HepG2 (cell line): ENCODE data around the gene KATNA1. TPM values are rescaled to one million over a fixed set of nuclear protein-coding genes. Genes with fewer than 3 reads are reported as not detected.

ENCODE experiments used
- ATRX ChIP-seq: sonication (generic); formaldehyde crosslinking; IDR thresholded peaks from 2 replicates; pipeline ENCODE4 v1.4.0; 2020; ENCODE audit warnings: missing genetic modification reagents, borderline replicate concordance
- DR1 ChIP-seq: sonication (generic); formaldehyde crosslinking; IDR thresholded peaks from 2 replicates; pipeline ENCODE4 v1.8.0; 2021; ENCODE audit warnings: mild to moderate bottlenecking, missing genetic modification reagents, inconsistent platforms
- DRAP1 ChIP-seq: IDR thresholded peaks from 2 replicates; pipeline ENCODE4 v1.6.1; 2016; ENCODE audit warnings: missing genetic modification reagents, missing compliant biosample characterization
- EP300 ChIP-seq, 3 experiments: sonication (generic) in 1 of 3; formaldehyde crosslinking in 1 of 3; IDR thresholded peaks; 2 replicates each; pipeline versions ENCODE4 v1.5.1 to v1.6.1; 2011 to 2020; ENCODE audit warnings: low read depth in 2 of 3, low read length in 2 of 3, borderline replicate concordance in 1 of 3, improper control_type of control experiment in 1 of 3, mild to moderate bottlenecking in 1 of 3, missing genetic modification reagents in 1 of 3, moderate library complexity in 1 of 3
- FOSL2 ChIP-seq: sonication (generic); formaldehyde crosslinking; IDR thresholded peaks from 2 replicates; pipeline ENCODE4 v1.4.0; 2020; ENCODE audit warnings: missing genetic modification reagents
- HDAC6 ChIP-seq: fragments of 200-600 bp; sonication (generic); IDR thresholded peaks from 2 replicates; pipeline ENCODE4 v1.7.0; 2017; ENCODE audit warnings: mild to moderate bottlenecking, antibody characterized with exemption, low read length, low read depth
- MXI1 ChIP-seq: IDR thresholded peaks from 3 replicates; pipeline ENCODE4 v1.6.1; 2012; ENCODE audit warnings: low read depth, low read length, inconsistent platforms, borderline replicate concordance
- POLR2AphosphoS2 ChIP-seq: IDR thresholded peaks from 2 replicates; pipeline ENCODE4 v1.6.1; 2011; ENCODE audit warnings: low read depth, low read length, improper control_type of control experiment
- TBL1XR1 ChIP-seq: fragments of 150-350 bp; IDR thresholded peaks from 2 replicates; pipeline ENCODE4 v1.6.1; 2014; ENCODE audit warnings: borderline replicate concordance, low read length; ENCODE audit not compliant: partially characterized antibody
- TGIF2 ChIP-seq: IDR thresholded peaks from 2 replicates; pipeline ENCODE4 v1.6.1; 2016; ENCODE audit warnings: control low read depth, missing compliant biosample characterization
- ZBTB37 ChIP-seq: sonication (generic); formaldehyde crosslinking; IDR thresholded peaks from 2 replicates; pipeline ENCODE4 v1.4.0; 2020; ENCODE audit warnings: mild to moderate bottlenecking, missing genetic modification reagents
- ZFP90 ChIP-seq: sonication (generic); formaldehyde crosslinking; IDR thresholded peaks from 2 replicates; pipeline ENCODE4 v1.8.0; 2022; ENCODE audit warnings: missing genetic modification reagents, mild to moderate bottlenecking, inconsistent platforms, borderline replicate concordance
- ZNF484 ChIP-seq: sonication (generic); formaldehyde crosslinking; IDR thresholded peaks from 2 replicates; pipeline ENCODE4 v1.5.1; 2020; ENCODE audit warnings: mild to moderate bottlenecking, low read depth, missing genetic modification reagents, borderline replicate concordance
- ZNF558 ChIP-seq: sonication (generic); formaldehyde crosslinking; IDR thresholded peaks from 2 replicates; pipeline ENCODE4 v1.9.0; 2022; ENCODE audit warnings: mild to moderate bottlenecking, missing genetic modification reagents, borderline replicate concordance
- ZNF567 ChIP-seq: sonication (generic); formaldehyde crosslinking; IDR thresholded peaks from 2 replicates; pipeline ENCODE4 v1.8.1; 2023; ENCODE audit warnings: mild to moderate bottlenecking, missing genetic modification reagents, borderline replicate concordance
- polyA plus RNA-seq, 8 experiments: library from polyadenylated mRNA; depleted of rRNA in 3 of 8; stranded (reverse) in 7 of 8; unstranded in 1 of 8; fragments of >200 nt; fragmentation: Illumina TruSeq in 4 of 8; extraction: Trizol in 4 of 8; gene quantifications; 2 replicates each; pipeline versions ENCODE4 v1.2.1 to v1.2.3, GENCODE V29; 2011 to 2016; ENCODE audit warnings: low read depth in 4 of 8, missing spikeins in 1 of 8, mixed read lengths in 1 of 8; ENCODE audit not compliant: insufficient read depth in 1 of 8
- total RNA-seq, 5 experiments: library from RNA; depleted of rRNA; stranded (reverse); fragments of >200 nt; fragmentation: Illumina TruSeq; extraction: Trizol; gene quantifications; 2 replicates each; pipeline ENCODE4 v1.2.3, GENCODE V29; 2016; ENCODE audit warnings: low read depth in 1 of 5
- TF ChIP-seq, protein P1 (sequence below): IDR thresholded peaks from 2 replicates; pipeline ENCODE4 v1.6.1; 2016; ENCODE audit warnings: mild to moderate bottlenecking
- TF ChIP-seq, protein P2 (sequence below), 2 experiments: sonication (generic) in 1 of 2; formaldehyde crosslinking in 1 of 2; IDR thresholded peaks; 2 replicates each; pipeline versions ENCODE4 v1.4.0 to v1.6.1; 2016 to 2020; ENCODE audit warnings: borderline replicate concordance in 1 of 2, low read depth in 1 of 2, mild to moderate bottlenecking in 1 of 2, missing genetic modification reagents in 1 of 2
- TF ChIP-seq, protein P3 (sequence below): sonication (generic); formaldehyde crosslinking; IDR thresholded peaks from 2 replicates; pipeline ENCODE4 v1.9.0; 2021; ENCODE audit warnings: missing genetic modification reagents, mild to moderate bottlenecking, borderline replicate concordance

Gene KATNA1
- total and polyA plus RNA-seq, 2 of the 13 experiments (the other 11 are each of a cell fraction or from before 2014, with no cell fraction given) = 14.8 to 25.3 TPM

DNA sequence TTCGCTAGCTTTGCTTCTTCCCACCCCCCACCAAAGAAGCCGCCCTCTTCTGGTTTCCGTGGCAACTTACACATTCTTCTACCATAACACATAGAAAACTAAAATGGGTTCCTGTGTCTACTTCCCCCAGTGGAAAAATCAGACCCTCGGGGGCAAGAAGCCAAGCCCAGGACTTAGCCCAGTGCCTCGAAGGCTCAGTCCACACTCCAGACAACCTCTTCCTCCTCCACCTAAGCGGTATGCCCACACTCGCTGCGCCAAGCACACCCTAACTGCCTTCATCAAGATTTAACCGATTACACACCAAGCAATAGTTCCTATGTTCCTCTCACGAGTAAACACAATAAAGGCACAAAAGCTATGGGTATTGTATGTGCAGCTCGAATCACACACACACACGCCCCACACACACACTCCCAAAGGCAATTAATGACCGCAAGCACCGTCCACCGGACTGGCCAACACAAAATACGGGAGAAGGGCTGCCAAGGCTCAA lies 103.2 kb downstream of the KATNA1 start (continued):
- TF ChIP-seq EP300 (IDR thresholded peaks at IDR 0.05; ENCODE audit: low read depth in 2 of 2, low read length in 2 of 2) (0 out of 4 replicates have a peak, but pooled peaks of 1 of the 2 experiments have one; percentile 9), EP300 (CRISPR knock-in tag; IDR thresholded peaks at IDR 0.05; ENCODE audit: borderline replicate concordance) (no peak), ZNF484 (CRISPR knock-in tag) (peak; percentile 73; the same call in 1 of the 2 replicates), ATRX (no peak), DR1 (CRISPR knock-in tag) (0 out of 2 replicates have a peak, but pooled peaks have one; percentile 3), DRAP1 (no peak), FOSL2 (CRISPR knock-in tag) (no peak), ZFP90 (0 out of 2 replicates have a peak, but pooled peaks have one; percentile 30), TGIF2 (CRISPR knock-in tag) (no peak; the same call in 1 of the 2 replicates), MXI1 (peak; percentile 47; the same call in 1 of the 3 replicates), HDAC6 (0 out of 2 replicates have a peak, but pooled peaks have one; percentile 53), ZNF558 (CRISPR knock-in tag) (no peak; the same call in 1 of the 2 replicates), ZNF567 (0 out of 2 replicates have a peak, but pooled peaks have one; percentile 3), ZBTB37 (CRISPR knock-in tag) (no peak), TBL1XR1 (no peak), POLR2AphosphoS2 (0 out of 2 replicates have a peak, but pooled peaks have one; percentile 60)
- TF ChIP-seq, protein P1, sequence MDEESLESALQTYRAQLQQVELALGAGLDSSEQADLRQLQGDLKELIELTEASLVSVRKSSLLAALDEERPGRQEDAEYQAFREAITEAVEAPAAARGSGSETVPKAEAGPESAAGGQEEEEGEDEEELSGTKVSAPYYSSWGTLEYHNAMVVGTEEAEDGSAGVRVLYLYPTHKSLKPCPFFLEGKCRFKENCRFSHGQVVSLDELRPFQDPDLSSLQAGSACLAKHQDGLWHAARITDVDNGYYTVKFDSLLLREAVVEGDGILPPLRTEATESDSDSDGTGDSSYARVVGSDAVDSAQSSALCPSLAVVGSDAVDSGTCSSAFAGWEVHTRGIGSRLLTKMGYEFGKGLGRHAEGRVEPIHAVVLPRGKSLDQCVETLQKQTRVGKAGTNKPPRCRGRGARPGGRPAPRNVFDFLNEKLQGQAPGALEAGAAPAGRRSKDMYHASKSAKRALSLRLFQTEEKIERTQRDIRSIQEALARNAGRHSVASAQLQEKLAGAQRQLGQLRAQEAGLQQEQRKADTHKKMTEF (CRISPR knock-in tag) = no peak
- TF ChIP-seq, protein P2, sequence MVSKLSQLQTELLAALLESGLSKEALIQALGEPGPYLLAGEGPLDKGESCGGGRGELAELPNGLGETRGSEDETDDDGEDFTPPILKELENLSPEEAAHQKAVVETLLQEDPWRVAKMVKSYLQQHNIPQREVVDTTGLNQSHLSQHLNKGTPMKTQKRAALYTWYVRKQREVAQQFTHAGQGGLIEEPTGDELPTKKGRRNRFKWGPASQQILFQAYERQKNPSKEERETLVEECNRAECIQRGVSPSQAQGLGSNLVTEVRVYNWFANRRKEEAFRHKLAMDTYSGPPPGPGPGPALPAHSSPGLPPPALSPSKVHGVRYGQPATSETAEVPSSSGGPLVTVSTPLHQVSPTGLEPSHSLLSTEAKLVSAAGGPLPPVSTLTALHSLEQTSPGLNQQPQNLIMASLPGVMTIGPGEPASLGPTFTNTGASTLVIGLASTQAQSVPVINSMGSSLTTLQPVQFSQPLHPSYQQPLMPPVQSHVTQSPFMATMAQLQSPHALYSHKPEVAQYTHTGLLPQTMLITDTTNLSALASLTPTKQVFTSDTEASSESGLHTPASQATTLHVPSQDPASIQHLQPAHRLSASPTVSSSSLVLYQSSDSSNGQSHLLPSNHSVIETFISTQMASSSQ (IDR thresholded peaks at IDR 0.05; ENCODE audit: low read depth) = no peak
- TF ChIP-seq, protein P2 (CRISPR knock-in tag; IDR thresholded peaks at IDR 0.05; ENCODE audit: borderline replicate concordance) = no peak
- TF ChIP-seq, protein P3, sequence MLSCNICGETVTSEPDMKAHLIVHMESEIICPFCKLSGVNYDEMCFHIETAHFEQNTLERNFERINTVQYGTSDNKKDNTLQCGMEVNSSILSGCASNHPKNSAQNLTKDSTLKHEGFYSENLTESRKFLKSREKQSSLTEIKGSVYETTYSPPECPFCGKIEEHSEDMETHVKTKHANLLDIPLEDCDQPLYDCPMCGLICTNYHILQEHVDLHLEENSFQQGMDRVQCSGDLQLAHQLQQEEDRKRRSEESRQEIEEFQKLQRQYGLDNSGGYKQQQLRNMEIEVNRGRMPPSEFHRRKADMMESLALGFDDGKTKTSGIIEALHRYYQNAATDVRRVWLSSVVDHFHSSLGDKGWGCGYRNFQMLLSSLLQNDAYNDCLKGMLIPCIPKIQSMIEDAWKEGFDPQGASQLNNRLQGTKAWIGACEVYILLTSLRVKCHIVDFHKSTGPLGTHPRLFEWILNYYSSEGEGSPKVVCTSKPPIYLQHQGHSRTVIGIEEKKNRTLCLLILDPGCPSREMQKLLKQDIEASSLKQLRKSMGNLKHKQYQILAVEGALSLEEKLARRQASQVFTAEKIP = no peak
